Measurements from ENCODE around the gene PRSS38. TPM values are rescaled to one million over a fixed set of nuclear protein-coding genes. Genes with fewer than 3 reads are reported as not detected.

Gene PRSS38
- total RNA-seq, 2 experiments from 2014 or later: not detected

DNA sequence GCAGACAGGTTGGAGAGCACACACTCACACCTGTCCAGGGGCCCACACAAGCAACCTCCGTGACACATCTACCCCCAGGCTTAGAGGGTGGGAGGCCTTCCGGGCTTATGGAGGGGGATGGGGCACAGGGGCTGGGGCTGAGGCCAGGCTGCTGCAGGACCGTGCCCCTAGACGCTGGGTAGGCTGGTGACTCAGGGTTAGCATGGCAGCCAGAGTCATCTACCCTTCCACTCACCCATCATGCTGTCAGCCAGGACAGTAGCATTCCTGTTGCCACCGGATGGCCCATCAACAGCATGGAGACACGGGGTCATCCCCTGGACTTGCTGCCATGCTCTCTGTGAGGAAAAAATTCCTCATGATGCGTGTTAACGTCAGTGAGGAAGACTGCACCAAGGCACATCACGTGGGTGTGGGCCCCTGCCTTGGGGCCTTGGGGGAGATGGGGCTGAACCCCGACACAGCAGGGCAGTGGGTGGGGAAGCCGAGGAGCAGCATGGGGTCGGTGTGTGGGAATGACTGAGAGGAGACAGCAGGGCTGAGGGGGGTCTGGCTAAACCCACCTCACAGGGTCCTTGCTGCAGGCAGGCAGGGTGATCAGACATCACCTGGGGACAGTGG, 79.5 kb downstream of the PRSS38 start:
- no peak for ATAC-seq (ENCODE audit: poor library complexity)
- H3K9me3 ChIP-seq (ENCODE audit: control insufficient read depth in 1 of 2, insufficient read depth in 1 of 2, low read length in 2 of 2): no peaks in the 10 kb centered on the region
- H3K4me3 ChIP-seq (ENCODE audit: low read length): no peak overlapping the region
- H3K27ac ChIP-seq (ENCODE audit: low read depth in 1 of 2, low read length in 2 of 2): no peak overlapping the region
- H3K9me3 Mint-ChIP-seq: no peaks in the 10 kb centered on the region
- H3K27me3 Mint-ChIP-seq: no peaks in the 10 kb centered on the region
- ChIA-PET POLR2A (no interaction called here), CTCF (no interaction called here)
- H3K27me3 ChIP-seq (ENCODE audit: control insufficient read depth in 1 of 2, insufficient read depth in 2 of 2, low read length in 2 of 2): no peaks in the 10 kb centered on the region
- no peak overlapping the region for H3K27ac Mint-ChIP-seq
- H3K4me1 Mint-ChIP-seq (ENCODE audit: low read depth): peaks cover 6% of the 10 kb centered on the region
- no peaks in the 10 kb centered on the region for H3K36me3 Mint-ChIP-seq (ENCODE audit: low read depth)
- DNase-seq: peak in 3 of 14 experiments; percentile 0 to 22 (median 10)
- intact Hi-C loops (cut with DNase I, micrococcal nuclease): no loop called here
- TF ChIP-seq, protein P1, sequence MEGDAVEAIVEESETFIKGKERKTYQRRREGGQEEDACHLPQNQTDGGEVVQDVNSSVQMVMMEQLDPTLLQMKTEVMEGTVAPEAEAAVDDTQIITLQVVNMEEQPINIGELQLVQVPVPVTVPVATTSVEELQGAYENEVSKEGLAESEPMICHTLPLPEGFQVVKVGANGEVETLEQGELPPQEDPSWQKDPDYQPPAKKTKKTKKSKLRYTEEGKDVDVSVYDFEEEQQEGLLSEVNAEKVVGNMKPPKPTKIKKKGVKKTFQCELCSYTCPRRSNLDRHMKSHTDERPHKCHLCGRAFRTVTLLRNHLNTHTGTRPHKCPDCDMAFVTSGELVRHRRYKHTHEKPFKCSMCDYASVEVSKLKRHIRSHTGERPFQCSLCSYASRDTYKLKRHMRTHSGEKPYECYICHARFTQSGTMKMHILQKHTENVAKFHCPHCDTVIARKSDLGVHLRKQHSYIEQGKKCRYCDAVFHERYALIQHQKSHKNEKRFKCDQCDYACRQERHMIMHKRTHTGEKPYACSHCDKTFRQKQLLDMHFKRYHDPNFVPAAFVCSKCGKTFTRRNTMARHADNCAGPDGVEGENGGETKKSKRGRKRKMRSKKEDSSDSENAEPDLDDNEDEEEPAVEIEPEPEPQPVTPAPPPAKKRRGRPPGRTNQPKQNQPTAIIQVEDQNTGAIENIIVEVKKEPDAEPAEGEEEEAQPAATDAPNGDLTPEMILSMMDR (IDR thresholded peaks at IDR 0.05): no peak
- H3K4me1 ChIP-seq (ENCODE audit: insufficient read depth, low read length): peaks cover 6% of the 10 kb centered on the region
- H3K4me3 Mint-ChIP-seq: no peak overlapping the region
- no peaks in the 10 kb centered on the region for H3K36me3 ChIP-seq (ENCODE audit: insufficient read depth, low read length)

Other genes starting within 250 kb of the PRSS38 start
- gene JMJD4, start 80.4 kb upstream of the PRSS38 start, total RNA-seq: 10 to 100 TPM; 11.4 to 11.9 TPM
- 10 to 100 TPM; 12.8 to 14.0 TPM for gene SNAP47, start 80.2 kb upstream of the PRSS38 start, total RNA-seq
- not detected for gene WNT9A, start 132.3 kb downstream of the PRSS38 start, total RNA-seq
- gene WNT3A, start 191.3 kb downstream of the PRSS38 start, total RNA-seq: under 1 TPM; 0.08 to 0.14 TPM

Data from CD4-positive, alpha-beta T cell (primary cell).